Bronchial epithelial cell (primary cell): Measurements from ENCODE around the gene CCDC17. TPM values are rescaled to one million over a fixed set of nuclear protein-coding genes. Genes with fewer than 3 reads are reported as not detected.
A peak's percentile ranks its signal among the peaks of the same experiment; 100 is the strongest.

Source experiments
- DNase-seq: peaks from one replicate; pipeline ENCODE4 v3.0.0-alpha.2; 2010; ENCODE audit warnings: low read depth
- FAIRE-seq: peaks from 2 replicates; lab custom pipeline; 2011; peaks lifted over from hg19 to GRCh38; lab: Jason Lieb, UNC
- H3K27me3 ChIP-seq: 2 replicates; pipeline ENCODE4 v1.5.1; 2011; ENCODE audit warnings: low read length; ENCODE audit not compliant: control insufficient read depth, insufficient read depth
- H3K36me3 ChIP-seq: 2 replicates; pipeline ENCODE4 v1.5.1; 2011; ENCODE audit warnings: low read length; ENCODE audit not compliant: control insufficient read depth, insufficient read depth
- H3K4me3 ChIP-seq: 2 replicates; pipeline ENCODE4 v1.5.1; 2011; ENCODE audit warnings: mild to moderate bottlenecking, low read depth, low read length, control low read depth
- total RNA-seq: library from RNA; depleted of rRNA; stranded (reverse); fragments of >200 nt; gene quantifications from 2 replicates; pipeline ENCODE4 v1.2.1, GENCODE V29; 2014
- TF ChIP-seq, protein P1 (sequence below): IDR thresholded peaks from 2 replicates; pipeline ENCODE4 v1.5.1; 2011; ENCODE audit warnings: mild to moderate bottlenecking, moderate library complexity, low read length, control low read depth, inconsistent platforms; ENCODE audit not compliant: insufficient read depth, severe bottlenecking

CCDC17 gene
- total RNA-seq, 1 donor from 2014 or later, result 0.79 TPM

DNA sequence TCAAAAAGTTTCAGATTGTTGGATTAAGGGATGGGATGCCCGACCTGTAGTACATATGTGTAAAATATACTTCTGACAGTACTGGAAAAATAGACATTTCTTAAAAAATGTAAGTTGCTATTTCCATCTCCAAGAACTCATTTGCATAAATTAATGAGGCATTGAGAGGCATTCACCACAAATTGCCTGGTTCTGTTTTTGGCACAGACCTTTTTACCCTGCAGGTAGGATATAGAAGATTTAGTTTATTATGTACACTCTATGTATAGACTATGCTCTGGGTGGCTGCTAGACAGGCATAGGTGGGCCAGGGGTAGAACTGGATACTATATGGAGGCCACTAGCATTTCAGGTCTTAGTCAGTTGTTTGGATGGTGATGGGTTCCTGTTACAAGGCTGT is 8.0 kb downstream of the CCDC17 start:
- TF ChIP-seq, protein P1, sequence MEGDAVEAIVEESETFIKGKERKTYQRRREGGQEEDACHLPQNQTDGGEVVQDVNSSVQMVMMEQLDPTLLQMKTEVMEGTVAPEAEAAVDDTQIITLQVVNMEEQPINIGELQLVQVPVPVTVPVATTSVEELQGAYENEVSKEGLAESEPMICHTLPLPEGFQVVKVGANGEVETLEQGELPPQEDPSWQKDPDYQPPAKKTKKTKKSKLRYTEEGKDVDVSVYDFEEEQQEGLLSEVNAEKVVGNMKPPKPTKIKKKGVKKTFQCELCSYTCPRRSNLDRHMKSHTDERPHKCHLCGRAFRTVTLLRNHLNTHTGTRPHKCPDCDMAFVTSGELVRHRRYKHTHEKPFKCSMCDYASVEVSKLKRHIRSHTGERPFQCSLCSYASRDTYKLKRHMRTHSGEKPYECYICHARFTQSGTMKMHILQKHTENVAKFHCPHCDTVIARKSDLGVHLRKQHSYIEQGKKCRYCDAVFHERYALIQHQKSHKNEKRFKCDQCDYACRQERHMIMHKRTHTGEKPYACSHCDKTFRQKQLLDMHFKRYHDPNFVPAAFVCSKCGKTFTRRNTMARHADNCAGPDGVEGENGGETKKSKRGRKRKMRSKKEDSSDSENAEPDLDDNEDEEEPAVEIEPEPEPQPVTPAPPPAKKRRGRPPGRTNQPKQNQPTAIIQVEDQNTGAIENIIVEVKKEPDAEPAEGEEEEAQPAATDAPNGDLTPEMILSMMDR, result no peak
- Histone ChIP-seq H3K4me3 (no peak overlapping the region), H3K27me3 (no peaks in the 10 kb centered on the region), H3K36me3 (peaks cover 8% of the 10 kb centered on the region)
- FAIRE-seq (no peak), DNase-seq (no peak)

DNA sequence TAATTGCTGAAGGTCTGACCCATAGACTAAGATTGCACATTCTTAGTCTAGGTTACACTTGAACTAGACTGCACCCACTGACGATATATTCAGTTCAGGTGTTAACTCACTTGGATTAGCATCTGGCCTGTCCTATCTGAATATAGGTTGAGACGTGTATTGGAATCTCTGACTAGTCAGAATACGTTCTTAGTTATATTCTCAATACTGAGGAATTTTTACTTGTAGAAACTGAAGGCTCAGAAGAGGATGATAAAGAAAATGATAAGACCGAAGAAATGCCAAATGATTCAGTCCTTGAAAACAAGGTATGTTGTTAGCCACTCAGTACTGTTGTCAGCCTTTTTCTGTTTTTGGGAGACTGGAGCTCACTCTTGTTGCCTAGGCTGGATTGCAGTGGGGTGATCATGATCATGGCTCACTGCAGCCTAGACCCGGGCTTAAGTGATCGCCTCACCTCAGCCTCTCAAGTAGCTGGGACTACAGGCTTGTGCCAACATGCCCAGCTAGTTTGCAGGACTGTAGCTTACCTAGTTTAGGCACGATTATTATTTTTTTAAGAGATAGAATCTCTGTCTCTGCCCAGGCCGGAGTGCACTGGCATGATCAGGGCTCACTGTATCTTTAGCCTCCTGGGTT is 10.8 kb downstream of the CCDC17 start:
- Histone ChIP-seq H3K27me3 (no peaks in the 10 kb centered on the region), H3K36me3 (peaks cover 5% of the 10 kb centered on the region), H3K4me3 (no peak overlapping the region)
- FAIRE-seq (no peak), DNase-seq (peak; percentile 89)
- TF ChIP-seq, protein P1, result no peak

DNA sequence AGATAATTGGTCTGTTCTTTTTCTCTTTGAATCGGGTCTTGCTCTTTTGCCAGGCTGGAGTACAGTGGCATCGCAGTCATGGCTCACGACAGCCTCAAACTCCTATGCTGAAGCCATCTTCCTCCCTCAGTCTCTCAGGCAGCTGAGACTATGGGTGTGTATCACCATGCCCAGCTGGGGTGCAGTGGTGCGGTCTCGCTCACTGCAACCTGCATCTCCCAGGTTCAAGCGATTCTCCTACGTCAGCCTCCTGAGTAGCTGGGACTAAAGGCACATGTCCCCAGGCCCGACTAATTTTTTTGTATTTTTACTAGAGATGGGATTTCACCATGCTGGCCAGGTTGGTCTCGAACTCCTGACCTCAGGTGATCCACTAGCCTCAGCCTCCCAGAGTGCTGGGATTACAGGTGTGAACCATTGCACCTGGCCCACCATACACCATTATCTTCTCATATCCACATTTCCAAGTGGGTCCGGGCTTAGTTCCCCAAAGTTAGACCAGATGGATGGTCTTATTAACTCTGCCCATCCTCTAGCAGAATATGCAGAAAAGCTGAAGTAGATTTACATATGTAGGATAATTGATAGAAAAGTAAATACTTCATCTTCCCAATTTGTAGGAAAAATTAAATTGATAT is 13.1 kb downstream of the CCDC17 start:
- DNase-seq, result no peak
- Histone ChIP-seq H3K36me3 (no peaks in the 10 kb centered on the region), H3K4me3 (no peak overlapping the region), H3K27me3 (no peaks in the 10 kb centered on the region)
- TF ChIP-seq, protein P1, result no peak
- no peak for FAIRE-seq

DNA sequence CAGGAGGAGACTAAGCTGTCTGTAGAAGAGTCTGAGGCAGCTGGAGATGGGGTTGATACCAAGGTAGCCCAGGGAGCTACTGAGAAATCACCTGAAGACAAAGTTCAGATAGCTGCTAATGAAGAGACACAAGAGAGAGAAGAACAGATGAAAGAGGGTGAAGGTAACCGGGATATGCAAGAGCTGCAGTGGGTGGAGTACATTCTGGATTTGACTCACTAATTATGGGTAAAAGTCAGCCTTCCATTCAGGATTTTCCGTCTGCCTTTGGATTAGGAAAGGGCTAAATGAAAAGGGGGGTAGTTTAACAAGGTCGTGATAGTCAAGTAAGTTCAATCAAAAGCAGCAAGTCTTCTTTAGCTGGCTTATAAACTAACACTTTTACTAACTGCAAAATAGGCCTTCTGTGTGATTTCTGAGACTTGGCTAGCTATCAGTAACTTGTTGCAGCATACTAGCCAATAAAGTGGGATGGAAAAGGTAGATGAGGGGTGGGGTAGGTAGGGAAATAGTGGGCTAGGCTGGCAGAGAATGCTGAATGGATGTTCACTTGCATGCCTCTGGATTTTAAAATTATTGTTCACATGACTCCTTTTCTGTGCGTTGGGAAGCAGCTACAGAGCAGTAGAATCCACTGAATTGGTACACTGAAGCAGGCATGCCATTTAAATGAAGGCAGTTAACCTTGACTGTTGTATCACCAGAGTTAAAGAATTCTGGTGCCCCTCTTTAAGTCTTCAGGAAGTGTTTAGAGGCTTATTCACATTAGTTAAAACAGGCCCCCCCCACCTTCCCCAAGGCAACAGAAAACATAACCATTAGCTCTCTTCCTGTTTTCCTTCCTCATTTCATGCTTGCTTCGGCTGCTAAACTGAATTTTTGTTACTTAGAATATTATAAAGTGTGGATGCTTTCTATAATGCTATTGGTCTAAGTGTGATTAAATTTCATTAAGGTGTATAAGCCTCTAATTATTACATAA is 15.4 kb downstream of the CCDC17 start:
- H3K4me3 ChIP-seq, result no peak overlapping the region
- H3K36me3 ChIP-seq, result no peaks in the 10 kb centered on the region
- FAIRE-seq, result no peak
- DNase-seq, result no peak
- H3K27me3 ChIP-seq, result no peaks in the 10 kb centered on the region
- TF ChIP-seq, protein P1, result no peak

DNA sequence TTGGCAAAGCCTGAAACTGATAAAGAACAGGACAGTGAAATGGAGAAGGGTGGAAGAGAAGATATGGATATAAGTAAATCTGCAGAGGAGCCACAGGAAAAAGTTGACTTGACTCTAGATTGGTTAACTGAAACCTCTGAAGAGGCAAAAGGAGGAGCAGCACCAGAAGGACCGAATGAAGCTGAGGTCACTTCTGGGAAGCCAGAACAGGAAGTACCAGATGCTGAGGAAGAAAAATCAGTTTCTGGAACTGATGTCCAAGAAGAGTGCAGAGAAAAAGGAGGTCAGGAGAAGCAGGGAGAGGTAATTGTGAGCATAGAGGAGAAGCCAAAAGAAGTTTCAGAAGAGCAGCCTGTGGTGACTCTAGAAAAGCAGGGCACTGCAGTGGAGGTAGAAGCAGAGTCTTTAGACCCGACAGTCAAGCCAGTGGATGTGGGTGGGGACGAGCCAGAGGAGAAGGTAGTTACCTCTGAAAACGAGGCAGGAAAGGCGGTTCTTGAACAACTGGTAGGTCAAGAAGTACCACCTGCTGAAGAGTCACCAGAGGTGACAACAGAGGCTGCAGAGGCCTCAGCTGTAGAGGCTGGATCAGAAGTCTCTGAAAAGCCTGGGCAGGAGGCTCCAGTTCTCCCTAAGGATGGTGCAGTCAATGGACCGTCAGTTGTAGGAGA is 16.3 kb downstream of the CCDC17 start:
- DNase-seq (no peak), FAIRE-seq (no peak)
- H3K36me3 ChIP-seq, result no peaks in the 10 kb centered on the region
- TF ChIP-seq, protein P1, result no peak
- H3K27me3 ChIP-seq, result no peaks in the 10 kb centered on the region
- H3K4me3 ChIP-seq, result no peak overlapping the region
